ENCODE measurements around the gene FOXI1.
"Not testable (repeated sequence)": the region's sequence is repeated elsewhere in the genome, so short reads cannot be mapped to it uniquely, and the experiment has no call there.

Gene FOXI1

GRCh38 chr5:170092455-170093101 is 13.1 kb upstream of the FOXI1 start:
- DNase-seq (ENCODE audit: low spot score): no peak

GRCh38 chr5:170094329-170094728 is 11.4 kb upstream of the FOXI1 start:
- DNase-seq (ENCODE audit: low spot score): not testable (repeated sequence)

GRCh38 chr5:170095646-170096045 is 10.1 kb upstream of the FOXI1 start:
- no peak for DNase-seq (ENCODE audit: low spot score)

GRCh38 chr5:170097934-170098333 is 7.8 kb upstream of the FOXI1 start:
- no peak for DNase-seq (ENCODE audit: low spot score)

GRCh38 chr5:170100066-170100943 is 5.4 kb upstream of the FOXI1 start:
- DNase-seq (ENCODE audit: low spot score): peak; percentile 77

GRCh38 chr5:170103447-170103846 is 2.2 kb upstream of the FOXI1 start:
- DNase-seq (ENCODE audit: low spot score): no peak

- no peak for DNase-seq (ENCODE audit: low spot score)
Measured at GRCh38 chr5:170104299-170104698, 1.4 kb upstream of the FOXI1 start.

- no peak for DNase-seq (ENCODE audit: low spot score)
Measured at GRCh38 chr5:170104710-170105109, 987 bp upstream of the FOXI1 start.

GRCh38 chr5:170107674-170108073 is 2.0 kb downstream of the FOXI1 start:
- no peak for DNase-seq (ENCODE audit: low spot score)

GRCh38 chr5:170108266-170108785 is 2.6 kb downstream of the FOXI1 start:
- DNase-seq (ENCODE audit: low spot score): no peak

GRCh38 chr5:170109059-170110031 is 3.6 kb downstream of the FOXI1 start:
- no peak for DNase-seq (ENCODE audit: low spot score)

- no peak for DNase-seq (ENCODE audit: low spot score)
Measured at GRCh38 chr5:170110403-170111087, 4.8 kb downstream of the FOXI1 start.

GRCh38 chr5:170111088-170111785 is 5.5 kb downstream of the FOXI1 start:
- no peak for DNase-seq (ENCODE audit: low spot score)

- DNase-seq (ENCODE audit: low spot score): no peak
Measured at GRCh38 chr5:170112876-170113521, 7.3 kb downstream of the FOXI1 start.

GRCh38 chr5:170113522-170113900 is 7.8 kb downstream of the FOXI1 start:
- no peak for DNase-seq (ENCODE audit: low spot score)

- no peak for DNase-seq (ENCODE audit: low spot score)
Measured at GRCh38 chr5:170114271-170114670, 8.6 kb downstream of the FOXI1 start.

GRCh38 chr5:170115925-170116324 is 10.2 kb downstream of the FOXI1 start:
- no peak for DNase-seq (ENCODE audit: low spot score)

- no peak for DNase-seq (ENCODE audit: low spot score)
Measured at GRCh38 chr5:170117736-170118135, 12.0 kb downstream of the FOXI1 start.

- DNase-seq (ENCODE audit: low spot score): peak; percentile 72
Measured at GRCh38 chr5:170120576-170120975, 14.9 kb downstream of the FOXI1 start.

GRCh38 chr5:170121321-170121720 is 15.6 kb downstream of the FOXI1 start:
- peak; percentile 47 for DNase-seq (ENCODE audit: low spot score)
